Measurements from ENCODE around the gene LLGL1. TPM values are rescaled to one million over a fixed set of nuclear protein-coding genes. Genes with fewer than 3 reads are reported as not detected.

The LLGL1 gene
- total RNA-seq, 1 donor from 2014 or later = 43.5 TPM

DNA sequence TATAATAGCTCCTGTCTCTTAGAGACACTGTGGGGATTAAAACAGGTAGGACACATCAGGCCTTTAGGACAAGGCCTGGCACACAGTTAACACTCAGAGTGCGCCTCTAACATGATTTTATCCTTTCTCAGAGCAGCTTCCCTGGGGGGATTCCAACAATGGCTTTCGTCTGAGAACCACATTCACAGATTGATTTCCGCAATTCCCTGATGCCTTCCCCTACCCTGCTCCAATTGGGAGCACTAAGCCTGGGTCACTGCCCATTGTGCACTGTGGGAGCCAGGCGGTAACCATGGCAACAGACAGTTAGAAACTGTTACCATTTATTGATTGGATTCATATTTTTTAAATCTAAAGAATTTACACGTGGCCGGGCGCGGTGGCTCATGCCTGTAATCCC, 47.7 kb upstream of the LLGL1 start:
- no peak overlapping the region for H3K9ac ChIP-seq (ENCODE audit: low read length)
- H3K4me1 ChIP-seq (ENCODE audit: insufficient read depth, low read length) = peaks cover 7% of the 10 kb centered on the region
- peaks cover 2% of the 10 kb centered on the region for H3K9me3 Mint-ChIP-seq (ENCODE audit: unreplicated experiment)
- H3K4me2 ChIP-seq (ENCODE audit: low read length) = no peak overlapping the region
- FAIRE-seq (no peak), DNase-seq (ENCODE audit: low read depth) (no peak)
- H3K4me3 Mint-ChIP-seq (ENCODE audit: unreplicated experiment) = no peak overlapping the region
- H4K20me1 ChIP-seq (ENCODE audit: insufficient read depth, low read length) = no peaks in the 10 kb centered on the region
- H3K36me3 Mint-ChIP-seq (ENCODE audit: low read depth, unreplicated experiment) = peaks cover 4% of the 10 kb centered on the region
- no peak overlapping the region for H3K4me3 ChIP-seq (ENCODE audit: insufficient read depth, low read depth, low read length)
- H3K27ac ChIP-seq (ENCODE audit: low read depth, low read length) = no peak overlapping the region
- H3K27me3 Mint-ChIP-seq (ENCODE audit: low read depth, unreplicated experiment) = peaks cover 6% of the 10 kb centered on the region
- TF ChIP-seq, protein P1, sequence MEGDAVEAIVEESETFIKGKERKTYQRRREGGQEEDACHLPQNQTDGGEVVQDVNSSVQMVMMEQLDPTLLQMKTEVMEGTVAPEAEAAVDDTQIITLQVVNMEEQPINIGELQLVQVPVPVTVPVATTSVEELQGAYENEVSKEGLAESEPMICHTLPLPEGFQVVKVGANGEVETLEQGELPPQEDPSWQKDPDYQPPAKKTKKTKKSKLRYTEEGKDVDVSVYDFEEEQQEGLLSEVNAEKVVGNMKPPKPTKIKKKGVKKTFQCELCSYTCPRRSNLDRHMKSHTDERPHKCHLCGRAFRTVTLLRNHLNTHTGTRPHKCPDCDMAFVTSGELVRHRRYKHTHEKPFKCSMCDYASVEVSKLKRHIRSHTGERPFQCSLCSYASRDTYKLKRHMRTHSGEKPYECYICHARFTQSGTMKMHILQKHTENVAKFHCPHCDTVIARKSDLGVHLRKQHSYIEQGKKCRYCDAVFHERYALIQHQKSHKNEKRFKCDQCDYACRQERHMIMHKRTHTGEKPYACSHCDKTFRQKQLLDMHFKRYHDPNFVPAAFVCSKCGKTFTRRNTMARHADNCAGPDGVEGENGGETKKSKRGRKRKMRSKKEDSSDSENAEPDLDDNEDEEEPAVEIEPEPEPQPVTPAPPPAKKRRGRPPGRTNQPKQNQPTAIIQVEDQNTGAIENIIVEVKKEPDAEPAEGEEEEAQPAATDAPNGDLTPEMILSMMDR (IDR thresholded peaks at IDR 0.05; ENCODE audit: insufficient read depth, low read depth, low read length) = no peak
- no peak for TF ChIP-seq EZH2 (IDR thresholded peaks at IDR 0.05; ENCODE audit: insufficient read depth, low read length)
- peaks cover 5% of the 10 kb centered on the region for H3K4me1 Mint-ChIP-seq (ENCODE audit: low read depth, unreplicated experiment)
- H3K27ac Mint-ChIP-seq (ENCODE audit: unreplicated experiment) = no peak overlapping the region
- H3K9me3 ChIP-seq (ENCODE audit: insufficient read depth, low read depth, low read length) = no peaks in the 10 kb centered on the region
- H3K79me2 ChIP-seq (ENCODE audit: insufficient read depth, low read length) = no peaks in the 10 kb centered on the region
- H3K27me3 ChIP-seq (ENCODE audit: insufficient read depth, low read length) = no peaks in the 10 kb centered on the region
- no peaks in the 10 kb centered on the region for H3K36me3 ChIP-seq (ENCODE audit: insufficient read depth, low read length)
- H2AFZ ChIP-seq (ENCODE audit: low read depth, low read length) = no peak overlapping the region

DNA sequence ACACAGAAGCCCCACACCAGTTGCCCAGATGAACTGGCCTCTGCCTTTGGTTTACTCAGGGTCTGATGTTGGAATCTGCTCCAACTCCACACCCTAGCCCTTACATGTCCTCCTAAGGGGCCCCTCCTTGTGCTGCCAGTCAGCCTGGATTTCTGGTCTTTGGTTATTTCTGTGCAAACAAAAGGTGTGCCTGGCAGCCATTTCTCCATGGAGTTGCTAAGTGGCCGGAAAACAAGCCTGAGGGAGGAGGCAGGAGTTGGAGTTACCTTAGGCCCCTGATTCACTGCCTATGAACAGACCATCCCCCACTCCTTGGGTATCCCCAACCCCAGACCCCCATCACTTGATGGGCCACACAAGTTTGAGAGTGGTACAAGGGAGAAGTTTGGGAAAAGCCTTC, 46.2 kb upstream of the LLGL1 start:
- Histone ChIP-seq H3K36me3 (ENCODE audit: insufficient read depth, low read length) (no peaks in the 10 kb centered on the region), H4K20me1 (ENCODE audit: insufficient read depth, low read length) (no peaks in the 10 kb centered on the region), H2AFZ (ENCODE audit: low read depth, low read length) (no peak overlapping the region), H3K4me3 (ENCODE audit: insufficient read depth, low read depth, low read length) (no peak overlapping the region), H3K9ac (ENCODE audit: low read length) (no peak overlapping the region), H3K79me2 (ENCODE audit: insufficient read depth, low read length) (peaks cover 5% of the 10 kb centered on the region), H3K27ac (ENCODE audit: low read depth, low read length) (no peak overlapping the region), H3K4me1 (ENCODE audit: insufficient read depth, low read length) (peaks cover 7% of the 10 kb centered on the region), H3K27me3 (ENCODE audit: insufficient read depth, low read length) (no peaks in the 10 kb centered on the region), H3K4me2 (ENCODE audit: low read length) (no peak overlapping the region), H3K9me3 (ENCODE audit: insufficient read depth, low read depth, low read length) (no peaks in the 10 kb centered on the region)
- no peak for DNase-seq (ENCODE audit: low read depth)
- no peak for FAIRE-seq
- no peak overlapping the region for H3K27ac Mint-ChIP-seq (ENCODE audit: unreplicated experiment)
- H3K36me3 Mint-ChIP-seq (ENCODE audit: low read depth, unreplicated experiment) = peaks cover 2% of the 10 kb centered on the region
- peaks cover 5% of the 10 kb centered on the region for H3K4me1 Mint-ChIP-seq (ENCODE audit: low read depth, unreplicated experiment)
- peaks cover 2% of the 10 kb centered on the region for H3K9me3 Mint-ChIP-seq (ENCODE audit: unreplicated experiment)
- no peak for TF ChIP-seq EZH2 (IDR thresholded peaks at IDR 0.05; ENCODE audit: insufficient read depth, low read length)
- TF ChIP-seq, protein P1 (IDR thresholded peaks at IDR 0.05; ENCODE audit: insufficient read depth, low read depth, low read length) = no peak
- no peak overlapping the region for H3K4me3 Mint-ChIP-seq (ENCODE audit: unreplicated experiment)
- peaks cover 5% of the 10 kb centered on the region for H3K27me3 Mint-ChIP-seq (ENCODE audit: low read depth, unreplicated experiment)

GRCh38 chr17:18179804-18180203, 45.6 kb upstream of the LLGL1 start:
- no peaks in the 10 kb centered on the region for H3K36me3 Mint-ChIP-seq (ENCODE audit: low read depth, unreplicated experiment)
- no peaks in the 10 kb centered on the region for H3K9me3 ChIP-seq (ENCODE audit: insufficient read depth, low read depth, low read length)
- no peak overlapping the region for H3K4me3 ChIP-seq (ENCODE audit: insufficient read depth, low read depth, low read length)
- no peak overlapping the region for H3K4me2 ChIP-seq (ENCODE audit: low read length)
- peaks cover 6% of the 10 kb centered on the region for H4K20me1 ChIP-seq (ENCODE audit: insufficient read depth, low read length)
- no peaks in the 10 kb centered on the region for H3K27me3 ChIP-seq (ENCODE audit: insufficient read depth, low read length)
- H3K4me3 Mint-ChIP-seq (ENCODE audit: unreplicated experiment) = no peak overlapping the region
- peak; percentile 32 for DNase-seq (ENCODE audit: low read depth)
- no peaks in the 10 kb centered on the region for H3K36me3 ChIP-seq (ENCODE audit: insufficient read depth, low read length)
- H3K27ac ChIP-seq (ENCODE audit: low read depth, low read length) = no peak overlapping the region
- H3K4me1 Mint-ChIP-seq (ENCODE audit: low read depth, unreplicated experiment) = peaks cover 5% of the 10 kb centered on the region
- H3K79me2 ChIP-seq (ENCODE audit: insufficient read depth, low read length) = peaks cover 11% of the 10 kb centered on the region
- H3K9me3 Mint-ChIP-seq (ENCODE audit: unreplicated experiment) = peaks cover 2% of the 10 kb centered on the region
- H3K9ac ChIP-seq (ENCODE audit: low read length) = no peak overlapping the region
- H3K27ac Mint-ChIP-seq (ENCODE audit: unreplicated experiment) = no peak overlapping the region
- TF ChIP-seq, protein P1 (IDR thresholded peaks at IDR 0.05; ENCODE audit: insufficient read depth, low read depth, low read length) = no peak
- FAIRE-seq = no peak
- H2AFZ ChIP-seq (ENCODE audit: low read depth, low read length) = no peak overlapping the region
- H3K27me3 Mint-ChIP-seq (ENCODE audit: low read depth, unreplicated experiment) = peaks cover 5% of the 10 kb centered on the region
- peaks cover 10% of the 10 kb centered on the region for H3K4me1 ChIP-seq (ENCODE audit: insufficient read depth, low read length)

Measured in astrocyte (in vitro differentiated cells and primary cell).